HepG2 (cell line): ENCODE measurements around the gene GPR158. TPM values are rescaled to one million over a fixed set of nuclear protein-coding genes. Genes with fewer than 3 reads are reported as not detected.

ENCODE experiments used
- ATAC-seq: fragments of 200-7000 bp; cut with Tn5 transposase; 3 replicates; pipeline ENCODE4 v1.9.1; 2020; ENCODE audit warnings: mild to moderate bottlenecking, moderate library complexity
- BruUV-seq: library from RNA; stranded (reverse); fragments of 400-500 nt; replicated peaks from 2 replicates; lab custom pipeline; 2021; lab: Mats Ljungman, UMichigan
- CTCF ChIA-PET: fragments of 300-600 bp; formaldehyde crosslinking; extraction: SDS; loops from one replicate; lab custom pipeline; 2021; ENCODE audit warnings: low total read pairs, inconsistent platforms, low intra/inter-chr PET ratio; lab: Yijun Ruan, JAX
- POLR2A ChIA-PET: fragments of 350-600 bp; sonication (Branson Sonifier 250); formaldehyde crosslinking; loops from one replicate; lab custom pipeline; 2020; ENCODE audit warnings: antibody characterized with exemption, inconsistent platforms; lab: Yijun Ruan, JAX
- DNase-seq: peaks from one replicate; pipeline ENCODE4 v3.0.0-alpha.2; 2015; ENCODE audit warnings: low spot score
- FAIRE-seq: peaks from 3 replicates; lab custom pipeline; 2011; peaks lifted over from hg19 to GRCh38; lab: Jason Lieb, UNC
- H2AFZ ChIP-seq: one replicate; pipeline ENCODE4 v1.6.1; 2011; ENCODE audit warnings: low read length, inconsistent platforms
- H3K27ac ChIP-seq: fragments of 300-600 bp; 3 replicates; pipeline ENCODE4 v1.8.0; 2011; ENCODE audit warnings: mixed run types, mild to moderate bottlenecking, mixed read lengths, low read length, inconsistent platforms; ENCODE audit not compliant: insufficient read depth; ENCODE audit errors: extremely low read length
- H3K27me3 ChIP-seq, 2 experiments: fragments of 200-600 bp in 1 of 2; 2 replicates in 1 of 2; 3 replicates in 1 of 2; pipeline versions ENCODE4 v1.6.0 to v1.8.0; 2011; ENCODE audit warnings: low read length in 2 of 2, mild to moderate bottlenecking in 2 of 2, moderate library complexity in 2 of 2, inconsistent platforms in 1 of 2; ENCODE audit not compliant: insufficient read depth in 2 of 2, control insufficient read depth in 1 of 2
- H3K36me3 ChIP-seq, 2 experiments: fragments of 200-600 bp in 1 of 2; replicated peaks in 1 of 2; 2 replicates in 1 of 2; 3 replicates in 1 of 2; pipeline versions ENCODE4 v1.5.1 to v1.8.0; 2011; ENCODE audit warnings: low read length in 2 of 2, inconsistent platforms in 1 of 2; ENCODE audit not compliant: insufficient read depth in 2 of 2, control insufficient read depth in 1 of 2
- H3K4me1 ChIP-seq: 2 replicates; pipeline ENCODE4 v1.5.1; 2012; ENCODE audit warnings: low read length, inconsistent platforms; ENCODE audit not compliant: insufficient read depth
- H3K4me2 ChIP-seq: 2 replicates; pipeline ENCODE4 v1.6.0; 2011; ENCODE audit warnings: low read depth, low read length, inconsistent platforms
- H3K4me3 ChIP-seq, 3 experiments: fragments of 200-600 bp in 1 of 3; sonication (generic), shearing (Covaris generic) in 1 of 3; replicated peaks in 1 of 3; 2 replicates each; pipeline ENCODE4 v1.5.1; 2011 to 2016; ENCODE audit warnings: low read length in 3 of 3, inconsistent platforms in 2 of 3, low read depth in 2 of 3, mild to moderate bottlenecking in 2 of 3, control low read depth in 1 of 3, mixed read lengths in 1 of 3; ENCODE audit not compliant: insufficient read depth in 1 of 3
- H3K79me2 ChIP-seq: one replicate; pipeline ENCODE4 v1.6.1; 2011; ENCODE audit warnings: low read length, inconsistent platforms; ENCODE audit not compliant: insufficient read depth
- H3K9ac ChIP-seq: 2 replicates; pipeline ENCODE4 v1.6.0; 2011; ENCODE audit warnings: mild to moderate bottlenecking, low read depth, low read length, inconsistent platforms; ENCODE audit not compliant: insufficient read depth
- H3K9me3 ChIP-seq: 2 replicates; pipeline ENCODE4 v1.5.1; 2012; ENCODE audit warnings: mild to moderate bottlenecking, low read length
- H4K20me1 ChIP-seq: 2 replicates; pipeline ENCODE4 v1.6.0; 2011; ENCODE audit warnings: inconsistent platforms, mild to moderate bottlenecking, low read length, moderate library complexity; ENCODE audit not compliant: insufficient read depth
- EHMT2 ChIP-seq: fragments of 200-600 bp; sonication (generic); IDR thresholded peaks from 2 replicates; pipeline ENCODE4 v1.7.0; 2017; ENCODE audit warnings: antibody characterized with exemption, low read depth, low read length, borderline replicate concordance
- HNRNPK ChIP-seq: fragments of 200-400 bp; formaldehyde crosslinking; IDR thresholded peaks from 2 replicates; pipeline ENCODE4 v1.6.1; 2018; ENCODE audit warnings: low read length, low read depth, moderate library complexity, mild to moderate bottlenecking; ENCODE audit not compliant: poor library complexity, severe bottlenecking
- IRF1 ChIP-seq: sonication (generic); formaldehyde crosslinking; IDR thresholded peaks from 2 replicates; pipeline ENCODE4 v1.4.0; 2020; ENCODE audit warnings: low read depth, mild to moderate bottlenecking, missing genetic modification reagents
- KLF6 ChIP-seq: IDR thresholded peaks from 2 replicates; pipeline ENCODE4 v1.8.0; 2016; ENCODE audit warnings: missing biosample characterization, missing genetic modification reagents
- TGIF2 ChIP-seq: IDR thresholded peaks from 2 replicates; pipeline ENCODE4 v1.6.1; 2016; ENCODE audit warnings: control low read depth, missing compliant biosample characterization
- ZFAT ChIP-seq: sonication (generic); formaldehyde crosslinking; conservative IDR thresholded peaks from 2 replicates; pipeline ENCODE4 v1.8.1; 2023; ENCODE audit warnings: missing genetic modification reagents, inconsistent platforms
- ZHX1 ChIP-seq: sonication (generic); formaldehyde crosslinking; IDR thresholded peaks from 2 replicates; pipeline ENCODE4 v1.8.1; 2022; ENCODE audit warnings: low read depth, mild to moderate bottlenecking, missing genetic modification reagents
- ZNF17 ChIP-seq: sonication (generic); formaldehyde crosslinking; IDR thresholded peaks from 2 replicates; pipeline ENCODE4 v1.5.0; 2020; ENCODE audit warnings: mild to moderate bottlenecking, missing genetic modification reagents
- ZNF337 ChIP-seq: sonication (generic); formaldehyde crosslinking; IDR thresholded peaks from 2 replicates; pipeline ENCODE4 v1.5.1; 2020; ENCODE audit warnings: missing genetic modification reagents, low read depth, mild to moderate bottlenecking, borderline replicate concordance
- ZNF841 ChIP-seq: sonication (generic); formaldehyde crosslinking; IDR thresholded peaks from 2 replicates; pipeline ENCODE4 v1.8.1; 2023; ENCODE audit warnings: missing genetic modification reagents, borderline replicate concordance
- WGBS: methylation state at CpG from one replicate; pipeline ENCODE4 v1.1.6; 2017; ENCODE audit warnings: low lambda C conversion rate; 5-methylcytosine and 5-hydroxymethylcytosine counted together
- in situ Hi-C: cut with HindIII; loops from 2 replicates; pipeline ENCODE4 v1.10.0; 2017; ENCODE audit warnings: low pct_unique_long_range_greater_than_20kb; ENCODE audit not compliant: extremely low pct_ligation_motif_present
- intact Hi-C: fragments of 100-400 bp; cut with micrococcal nuclease; formaldehyde crosslinking; loops from one replicate; pipeline ENCODE4 v1.10.0; 2022; ENCODE audit not compliant: unreplicated experiment
- polyA plus RNA-seq, 8 experiments: library from polyadenylated mRNA; depleted of rRNA in 3 of 8; stranded (reverse) in 7 of 8; unstranded in 1 of 8; fragments of >200 nt; fragmentation: Illumina TruSeq in 4 of 8; extraction: Trizol in 4 of 8; gene quantifications; 2 replicates each; pipeline versions ENCODE4 v1.2.1 to v1.2.3, GENCODE V29; 2011 to 2016; ENCODE audit warnings: low read depth in 4 of 8, missing spikeins in 1 of 8, mixed read lengths in 1 of 8; ENCODE audit not compliant: insufficient read depth in 1 of 8
- total RNA-seq, 5 experiments: library from RNA; depleted of rRNA; stranded (reverse); fragments of >200 nt; fragmentation: Illumina TruSeq; extraction: Trizol; gene quantifications; 2 replicates each; pipeline ENCODE4 v1.2.3, GENCODE V29; 2016; ENCODE audit warnings: low read depth in 1 of 5

Gene GPR158
- total and polyA plus RNA-seq, 2 of the 13 experiments (the other 11 are each of a cell fraction or from before 2014, with no cell fraction given) = not detected

- no peak for TF ChIP-seq ZHX1 (CRISPR knock-in tag)
- TF ChIP-seq KLF6 (CRISPR knock-in tag) = no peak
- no peak for TF ChIP-seq IRF1 (CRISPR knock-in tag)
These were observed 389.6 kb downstream of the GPR158 start (continued) for GRCh38 chr10:25564351-25564750.

GRCh38 chr10:25565570-25565969 is 390.8 kb downstream of the GPR158 start:
- ChIA-PET POLR2A (no interaction called here), CTCF (no interaction called here)
- no peak for ATAC-seq
- no peaks in the 10 kb centered on the region for H3K27me3 ChIP-seq
- H3K4me2 ChIP-seq = no peak overlapping the region
- H3K4me1 ChIP-seq = no peaks in the 10 kb centered on the region
- no peaks in the 10 kb centered on the region for H4K20me1 ChIP-seq
- no peak overlapping the region for H3K4me3 ChIP-seq
- no peak for TF ChIP-seq ZNF17
- no peak for TF ChIP-seq ZNF841 (CRISPR knock-in tag)
- TF ChIP-seq HNRNPK = no peak
- no peak for TF ChIP-seq EHMT2
- TF ChIP-seq ZFAT = no peak
- no peak for TF ChIP-seq ZNF337 (CRISPR knock-in tag)
- TF ChIP-seq TGIF2 (CRISPR knock-in tag) = no peak
- intact Hi-C loops = no loop called here
- 37% methylated on average over 7 of the region's 7 CpGs for WGBS
- no peaks in the 10 kb centered on the region for H3K79me2 ChIP-seq
- no peak for DNase-seq
- H3K9me3 ChIP-seq = no peaks in the 10 kb centered on the region
- no TSS peak for BruUV-seq
- no peak overlapping the region for H3K9ac ChIP-seq
- no peaks in the 10 kb centered on the region for H3K36me3 ChIP-seq
- no peak overlapping the region for H3K27ac ChIP-seq
- FAIRE-seq = no peak
- in situ Hi-C loops = no loop called here
- no peak overlapping the region for H2AFZ ChIP-seq
